Limb (tissue), 2 donors: ENCODE results near the gene CTSK.
"Not testable (repeated sequence)": the region's sequence is repeated elsewhere in the genome, so short reads cannot be mapped to it uniquely, and the experiment has no call there.

ENCODE experiments used
- DNase-seq, 2 donors: peaks; one replicate each; pipeline ENCODE4 v3.0.0-alpha.2; 2016; ENCODE audit errors: extremely low spot score in 2 of 2

The CTSK gene

DNA sequence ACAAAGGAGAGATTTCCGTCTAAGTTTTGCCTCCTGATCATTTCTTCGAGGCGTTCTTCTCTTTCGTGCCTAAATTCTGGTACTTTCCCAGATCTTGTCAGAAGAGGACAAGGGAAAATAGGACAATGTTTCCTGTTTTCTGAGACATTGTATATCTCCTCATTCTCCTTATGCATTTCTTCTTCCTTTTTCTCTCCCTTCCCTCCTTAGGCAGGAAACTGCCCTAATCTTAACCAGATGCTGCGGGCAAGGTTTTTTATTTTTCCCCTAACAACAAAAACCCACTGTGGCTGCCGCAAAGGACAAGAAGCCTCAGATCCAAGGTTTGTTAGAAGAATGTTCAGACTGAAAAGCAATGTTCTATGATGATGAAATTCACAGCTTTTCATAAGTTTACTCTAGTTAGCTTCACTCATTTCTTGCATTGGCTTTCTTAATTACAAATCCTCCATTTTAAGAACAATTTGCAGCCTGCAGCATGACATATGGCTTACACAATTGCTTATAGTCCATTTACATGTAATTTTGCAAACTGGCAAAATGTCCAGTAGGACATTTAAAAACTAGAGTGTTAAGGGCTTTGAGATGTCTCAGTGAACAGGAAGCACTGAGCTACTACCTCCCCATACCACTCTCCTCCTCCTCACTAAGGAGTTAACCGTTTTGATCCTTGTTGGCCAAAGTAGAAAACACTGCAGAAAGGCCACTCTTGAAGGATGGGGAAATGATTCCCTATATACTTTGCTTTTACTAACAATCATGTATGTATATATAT, 624 bp downstream of the CTSK start:
- peak in 1 of 2 donors; percentile 3 for DNase-seq

DNA sequence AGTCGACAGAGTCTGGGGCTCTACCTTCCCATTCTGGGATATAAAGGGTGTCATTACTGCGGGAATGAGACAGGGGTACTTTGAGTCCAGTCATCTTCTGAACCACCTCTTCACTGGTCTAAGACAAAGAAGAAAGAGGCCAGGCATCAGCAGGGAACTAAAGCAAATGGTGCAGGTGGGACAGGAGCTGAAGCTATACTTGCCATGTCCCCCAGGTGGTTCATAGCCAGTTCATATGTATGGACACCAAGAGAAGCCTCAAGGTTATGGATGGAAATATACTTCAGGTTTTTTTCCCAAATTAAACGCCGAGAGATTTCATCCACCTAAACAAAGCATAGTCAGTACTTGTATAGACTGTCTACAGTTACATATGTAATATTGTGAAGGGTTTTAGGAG, 2.2 kb downstream of the CTSK start:
- no peak for DNase-seq

DNA sequence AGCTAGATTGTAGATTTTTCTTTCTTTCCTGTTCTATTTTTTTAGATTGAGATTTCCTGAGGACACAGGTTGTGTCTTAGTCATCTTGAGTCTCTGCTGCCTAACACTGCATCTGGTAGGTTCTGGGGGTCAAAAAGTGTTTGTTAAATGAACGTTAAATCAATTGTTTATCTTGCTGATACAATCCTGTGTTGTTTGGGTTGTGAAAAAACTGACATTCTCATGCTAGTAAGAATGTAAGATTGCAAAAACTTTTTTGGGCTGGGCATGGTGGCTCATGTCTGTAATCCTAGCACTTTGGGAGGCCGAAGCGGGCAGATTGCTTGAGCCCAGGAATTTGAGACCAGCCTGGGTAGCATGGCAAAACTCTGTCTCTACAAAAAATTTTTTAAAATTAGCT, 3.4 kb downstream of the CTSK start:
- no peak for DNase-seq

DNA sequence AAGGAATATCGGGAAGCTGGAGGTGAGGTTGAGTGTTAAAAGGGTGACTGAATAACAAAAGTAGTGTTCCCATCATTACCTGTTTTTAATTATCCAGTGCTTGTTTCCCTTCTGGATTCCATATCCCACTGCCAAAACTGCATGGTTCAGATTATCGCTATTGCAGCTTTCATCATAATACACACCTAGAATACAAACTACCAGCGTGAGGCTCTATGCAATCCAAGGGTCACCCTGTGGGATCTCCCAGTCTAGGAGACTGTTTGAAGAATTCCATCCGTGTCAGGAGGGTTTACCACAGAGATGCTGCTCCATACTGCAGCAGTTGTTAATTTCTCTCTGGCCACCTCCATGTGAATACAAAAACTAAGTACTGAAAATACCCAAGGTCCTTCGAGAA, 9.0 kb downstream of the CTSK start:
- DNase-seq, result no peak

DNA sequence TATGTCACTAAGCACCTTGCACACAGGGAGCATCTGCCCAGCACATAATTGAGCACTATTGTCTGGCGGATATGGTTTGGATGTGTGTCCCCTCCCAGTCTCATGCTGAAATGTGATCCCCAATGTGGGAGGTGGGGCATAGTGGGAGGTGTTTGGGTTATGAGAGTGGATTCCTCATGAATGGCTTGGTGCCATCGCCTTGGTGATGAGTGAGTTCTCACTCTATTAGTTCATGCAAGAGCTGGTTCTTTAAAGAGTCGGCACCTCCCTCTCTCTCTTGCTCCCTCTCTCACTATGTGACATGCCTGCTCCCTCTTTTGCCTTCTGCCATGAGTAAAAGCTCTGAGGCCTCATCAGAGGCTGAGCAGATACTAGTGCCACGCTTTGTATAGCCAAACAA, 9.5 kb downstream of the CTSK start:
- DNase-seq, result no peak

DNA sequence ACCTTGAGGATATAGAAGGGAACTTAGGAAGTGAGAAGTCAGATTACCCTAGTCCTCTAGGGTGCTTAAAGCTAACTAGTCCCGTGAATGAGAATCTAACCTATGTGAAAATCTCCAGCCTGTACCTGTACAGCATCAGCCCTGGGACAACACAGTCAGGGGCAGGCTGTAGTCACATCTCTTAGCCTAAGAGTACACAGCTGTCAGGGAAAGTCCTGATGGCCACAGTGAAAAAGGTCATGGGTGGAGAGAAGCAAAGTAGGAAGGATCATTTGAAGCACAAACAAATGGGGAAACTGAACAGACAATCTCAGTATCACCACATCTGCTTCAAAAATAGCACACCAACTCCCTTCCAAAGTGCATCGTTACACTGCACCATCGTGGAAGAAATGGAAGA, 11.7 kb downstream of the CTSK start:
- DNase-seq, result no peak

DNA sequence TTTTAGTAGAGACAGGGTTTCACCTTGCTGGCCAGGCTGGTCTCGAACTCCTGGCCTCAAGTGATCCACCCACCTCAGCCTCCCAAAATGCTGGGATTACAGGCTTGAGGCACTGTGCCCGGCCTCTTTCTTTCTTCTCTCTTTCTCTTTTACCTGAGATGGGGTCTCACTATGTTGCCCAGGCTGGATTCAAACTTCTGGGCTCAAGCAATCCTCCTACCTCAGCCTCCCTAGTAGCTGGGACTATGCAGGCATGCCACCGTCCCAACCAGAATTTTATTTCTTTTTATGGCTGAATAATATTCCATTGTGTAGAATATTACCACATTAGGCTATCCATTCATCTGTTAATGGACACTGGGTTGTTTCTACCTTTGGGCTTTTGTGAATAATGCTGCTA, 14.3 kb downstream of the CTSK start:
- not testable (repeated sequence) for DNase-seq

DNA sequence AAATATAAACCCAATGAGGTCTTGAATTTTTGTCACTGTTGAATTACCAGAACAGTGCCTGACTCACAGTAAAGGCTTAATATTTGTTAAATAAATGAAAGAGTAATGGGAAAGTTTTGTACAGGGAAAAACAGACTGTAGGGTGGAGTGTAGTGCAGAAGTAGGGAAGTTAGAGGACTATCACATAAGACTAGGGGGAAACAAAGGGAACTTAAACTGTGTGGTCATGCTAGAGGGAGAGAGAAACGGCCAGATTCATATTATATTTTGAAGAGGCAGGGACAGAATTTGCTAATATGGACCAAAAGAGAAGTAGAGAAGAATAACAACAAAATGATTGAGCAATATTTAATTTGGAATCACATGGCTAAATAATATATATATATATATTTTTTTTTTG, 14.8 kb downstream of the CTSK start:
- DNase-seq, result no peak

DNA sequence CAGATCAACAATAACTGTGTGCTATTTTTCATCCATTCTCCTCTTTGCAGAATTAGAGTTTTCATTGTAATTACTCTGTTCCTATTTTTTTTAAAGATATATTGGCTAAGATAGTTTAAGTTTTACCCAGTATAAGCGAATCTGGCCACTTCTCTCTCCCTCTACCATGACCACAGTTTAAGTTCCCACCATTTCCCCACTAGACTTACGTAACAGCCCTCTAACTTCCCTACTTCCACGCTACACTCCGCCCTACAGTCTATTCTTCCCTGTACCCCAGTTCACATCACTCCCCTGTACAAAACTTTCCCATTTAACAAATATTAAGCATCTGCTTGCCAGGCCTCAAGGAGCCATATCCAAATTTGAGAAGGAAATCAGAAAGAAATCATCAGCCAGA, 16.5 kb downstream of the CTSK start:
- DNase-seq, result no peak

DNA sequence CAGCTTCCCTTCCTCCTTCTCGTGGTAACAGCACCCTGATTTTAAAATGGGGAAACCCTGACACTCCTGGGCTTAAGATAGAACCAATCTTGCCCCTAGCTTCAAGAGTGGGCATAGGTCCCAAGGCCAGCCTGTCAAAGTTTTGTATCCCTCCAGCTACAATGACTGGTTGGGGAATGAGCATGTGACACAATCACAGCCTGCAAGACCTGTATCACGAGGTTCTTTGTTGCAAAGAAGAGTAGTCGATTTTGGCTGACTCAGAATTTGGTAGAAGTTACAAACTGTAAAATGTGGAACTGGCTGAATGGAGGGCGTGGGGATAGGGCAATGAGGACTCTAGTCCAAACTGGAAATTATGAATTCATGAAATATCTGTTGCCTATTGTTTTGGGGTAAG, 18.7 kb downstream of the CTSK start:
- DNase-seq, result no peak

DNA sequence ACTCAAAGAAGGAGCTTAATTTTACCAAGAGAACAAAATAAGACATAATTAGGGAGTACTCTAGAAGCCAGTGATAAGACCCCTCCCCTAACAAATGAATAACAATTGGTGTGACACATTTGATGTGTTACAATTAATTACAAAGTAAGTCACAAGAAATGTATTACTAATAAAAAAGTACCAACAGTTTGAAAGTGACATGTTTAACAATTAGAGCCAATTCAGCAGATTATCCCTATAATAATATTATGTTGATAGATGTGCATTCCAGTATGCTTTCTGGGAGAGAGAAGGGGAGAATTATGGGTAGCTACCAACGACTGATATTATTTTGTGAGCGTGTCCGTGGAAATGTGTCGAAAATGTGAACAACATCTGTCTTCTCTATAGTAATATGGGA, 19.1 kb downstream of the CTSK start:
- no peak for DNase-seq

DNA sequence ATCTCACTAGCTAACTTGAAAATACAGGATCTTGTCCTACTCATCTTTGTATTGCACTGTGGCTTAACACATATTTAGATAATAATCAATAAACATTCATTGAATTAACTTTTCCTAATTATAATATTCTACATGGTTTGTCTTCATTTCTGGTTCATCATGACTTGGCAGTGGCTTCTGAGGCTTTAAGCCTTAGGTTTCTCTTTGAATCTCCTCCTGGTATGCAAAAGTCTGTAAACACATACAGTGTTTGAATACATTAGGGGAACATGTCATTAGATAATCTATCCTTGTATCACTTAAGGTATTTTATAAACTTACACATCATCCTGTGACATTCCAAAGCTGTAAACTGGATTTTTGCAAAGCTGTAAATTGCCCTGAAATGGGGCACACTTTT, 20.6 kb downstream of the CTSK start:
- DNase-seq, result no peak

DNA sequence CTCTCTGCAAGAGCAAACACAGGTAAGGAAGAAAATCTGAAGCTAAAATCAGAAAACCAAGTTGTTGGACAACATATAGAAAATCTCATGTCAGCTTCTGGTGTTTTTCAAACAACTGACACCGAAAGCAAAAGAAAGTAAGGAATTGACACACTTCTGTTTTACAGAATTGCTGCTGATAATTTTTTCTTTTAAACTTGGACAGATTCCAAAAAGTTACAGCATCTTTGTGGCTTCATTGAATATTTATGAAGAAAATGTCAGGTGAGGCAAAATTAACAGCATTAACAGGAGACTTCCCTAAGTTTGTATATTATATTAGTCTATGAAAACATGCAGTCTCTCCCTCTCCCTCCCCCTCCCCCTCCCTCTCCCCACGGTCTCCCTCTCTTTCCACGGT, 27.6 kb downstream of the CTSK start:
- DNase-seq, result no peak

DNA sequence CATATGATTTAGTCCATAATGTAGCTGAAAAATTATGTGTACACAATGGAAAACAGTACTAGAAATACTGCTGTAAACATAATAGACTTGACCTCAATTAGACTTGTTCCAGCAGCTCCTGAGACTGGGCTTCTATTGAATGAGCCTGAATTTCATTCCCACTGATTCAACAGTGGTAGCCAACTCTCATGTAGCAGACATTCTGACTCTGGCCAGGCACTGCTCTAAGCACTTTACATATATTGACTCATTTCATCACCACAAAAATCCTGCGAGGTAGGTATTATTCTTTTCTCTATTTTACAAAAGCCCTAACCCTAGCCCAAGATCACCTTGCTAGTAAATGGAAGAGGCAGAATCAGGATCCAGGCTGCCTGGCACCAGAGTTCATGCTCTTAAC, 29.7 kb downstream of the CTSK start:
- no peak for DNase-seq

DNA sequence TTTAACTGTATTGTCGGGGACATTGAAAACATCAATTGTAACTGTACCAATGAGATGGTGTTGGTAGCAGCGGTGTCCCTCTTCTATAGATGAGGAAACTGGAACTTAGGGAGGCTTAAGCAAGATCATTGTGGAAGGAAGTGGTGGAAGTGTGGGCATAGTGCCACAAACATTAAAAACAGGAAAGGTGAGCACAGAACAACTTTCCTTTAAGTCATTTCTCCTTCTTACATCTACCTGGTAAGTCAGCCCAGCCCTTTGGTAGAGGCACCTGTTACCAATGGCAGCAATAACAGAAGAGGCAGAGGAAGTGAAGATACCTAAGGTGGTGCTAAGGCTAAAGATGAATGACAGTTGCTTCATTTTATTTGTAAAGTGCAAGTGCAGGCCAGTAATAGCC, 30.5 kb downstream of the CTSK start:
- DNase-seq, result no peak

DNA sequence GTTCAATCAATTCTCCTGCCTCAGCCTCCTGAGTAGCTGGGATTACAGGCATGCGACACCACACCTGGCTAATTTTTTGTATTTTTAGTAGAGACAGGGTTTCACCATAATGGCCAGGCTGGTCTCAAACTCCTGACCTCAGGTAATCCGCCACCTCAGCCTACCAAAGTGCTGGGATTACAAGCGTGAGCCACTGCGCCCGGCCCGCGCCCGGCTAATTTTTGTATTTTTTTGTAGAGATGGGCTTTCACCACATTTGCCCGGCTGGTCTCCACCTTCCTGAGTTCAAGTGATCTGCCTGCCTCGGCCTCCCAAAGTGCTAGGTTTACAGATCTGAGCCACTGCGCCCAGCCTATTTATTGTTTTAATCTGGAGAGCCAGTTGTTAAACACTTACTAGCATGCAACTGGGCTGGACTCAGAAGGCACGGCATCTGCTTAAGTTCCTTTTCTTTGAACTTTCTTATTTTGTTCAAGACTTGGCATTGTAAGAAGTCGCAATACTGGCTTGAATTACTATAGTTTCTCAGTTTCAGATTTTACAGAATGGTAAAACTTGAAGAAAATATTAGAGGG, 32.0 kb downstream of the CTSK start:
- not testable (repeated sequence) for DNase-seq

DNA sequence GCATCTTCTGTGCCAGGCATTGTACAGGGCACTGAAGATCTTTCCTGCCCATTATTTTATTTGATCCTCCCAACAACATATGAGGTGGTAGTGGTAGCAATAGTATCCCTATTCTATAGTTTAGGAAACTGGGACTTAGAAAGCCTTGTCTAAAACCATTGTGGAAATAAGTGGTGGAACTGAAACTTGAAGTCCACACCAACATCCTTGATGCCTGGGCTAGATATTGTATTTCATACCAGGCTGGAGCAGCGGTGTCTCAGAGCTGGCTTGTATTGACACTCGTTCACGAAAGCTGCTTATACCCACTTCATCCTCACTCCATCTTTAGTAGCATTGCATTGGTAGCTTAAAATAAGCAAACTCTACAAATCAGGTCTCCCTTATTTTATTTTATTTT, 32.8 kb downstream of the CTSK start:
- DNase-seq, result no peak

DNA sequence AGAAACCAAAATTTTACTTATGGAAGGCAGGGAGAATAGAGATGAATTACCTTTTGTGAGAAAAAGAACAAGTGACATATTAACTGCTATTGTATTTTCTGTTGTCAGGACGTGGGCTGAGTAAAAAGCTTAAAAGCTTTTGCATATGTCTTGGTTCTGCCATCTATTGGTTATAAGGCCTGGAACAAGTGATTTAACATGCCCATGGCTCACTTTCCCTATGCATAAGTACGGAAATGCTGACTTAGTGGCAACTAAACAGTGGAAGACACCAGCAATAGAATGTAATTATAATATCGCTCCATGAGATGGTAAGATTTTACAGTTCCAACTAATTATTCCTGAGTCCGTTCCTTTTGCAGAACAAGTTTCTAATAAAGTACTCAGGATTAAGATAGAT, 35.7 kb downstream of the CTSK start:
- DNase-seq, result no peak

DNA sequence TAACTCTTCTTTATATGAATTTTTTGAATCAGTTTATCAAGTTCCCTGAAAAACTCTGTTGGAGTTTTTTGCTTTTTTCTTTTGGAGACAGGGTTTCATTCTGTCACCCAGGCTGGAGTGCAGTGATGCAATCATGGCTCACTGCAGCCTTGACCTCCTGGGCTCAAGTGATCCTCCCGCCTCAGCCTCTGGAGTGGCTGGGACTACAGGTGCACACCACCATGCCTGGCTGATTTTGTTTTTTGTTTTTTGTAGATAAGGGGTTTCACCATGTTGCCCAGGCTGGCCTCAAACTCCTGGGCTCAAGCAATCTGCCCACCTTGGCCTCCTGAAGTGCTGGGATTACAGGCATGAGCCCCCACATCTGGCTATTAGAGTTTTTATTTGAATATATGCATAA, 40.4 kb downstream of the CTSK start:
- not testable (repeated sequence) for DNase-seq

DNA sequence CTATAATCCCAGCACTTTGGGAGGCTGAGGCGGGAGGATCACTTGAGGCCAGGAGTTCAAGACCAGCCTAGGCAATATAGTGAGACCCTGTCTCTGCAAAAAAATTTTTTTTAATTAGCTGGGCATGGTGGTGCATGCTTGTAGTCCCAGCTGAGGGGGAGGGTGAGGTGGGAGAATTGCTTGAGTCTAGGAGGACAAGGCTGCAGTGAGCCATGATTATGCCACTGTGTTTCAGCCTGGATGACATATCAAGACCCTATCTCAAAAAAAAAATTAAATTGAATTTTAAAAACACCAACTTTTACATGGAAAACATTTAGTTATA, 42.1 kb downstream of the CTSK start:
- DNase-seq, result not testable (repeated sequence)

DNA sequence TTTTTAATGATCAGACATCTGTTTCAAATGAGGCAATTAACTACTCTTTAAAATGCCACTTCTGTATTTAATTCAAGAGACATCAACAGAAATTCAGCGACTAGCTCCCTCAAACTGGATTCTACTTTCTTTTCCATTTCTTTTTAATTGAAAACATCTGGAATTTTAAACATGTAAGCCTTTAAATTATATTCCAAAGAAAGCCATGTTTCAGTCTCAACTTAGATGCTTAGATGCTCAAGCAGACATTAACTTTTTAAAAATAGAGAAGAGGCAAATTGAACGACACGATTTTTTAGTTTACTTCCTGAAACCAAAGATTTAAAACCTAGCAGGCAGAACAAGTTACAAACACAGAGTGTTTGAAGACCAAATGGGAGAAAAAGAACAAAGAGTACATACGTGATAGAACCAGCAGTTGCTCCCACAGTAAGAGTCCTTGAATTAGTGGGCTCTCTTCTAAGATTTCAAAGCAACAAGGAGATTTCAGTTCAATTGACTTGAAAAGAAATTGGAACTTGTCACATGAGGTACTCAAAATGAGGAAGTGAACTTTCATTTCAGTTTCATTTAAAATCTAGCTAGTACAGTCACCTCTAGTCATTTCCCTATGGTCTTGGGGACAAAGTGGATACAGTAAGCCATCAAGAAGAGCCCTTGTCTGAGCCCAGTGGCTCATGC, 42.6 kb downstream of the CTSK start, which contains the start of gene CTSS:
TSS of gene CTSS (minus strand) at position 483 of the 681 bp plus-strand sequence. CDS start 1,015 bp downstream, outside the sequence.
- DNase-seq, result peak in 1 of 2 donors; percentile 34

DNA sequence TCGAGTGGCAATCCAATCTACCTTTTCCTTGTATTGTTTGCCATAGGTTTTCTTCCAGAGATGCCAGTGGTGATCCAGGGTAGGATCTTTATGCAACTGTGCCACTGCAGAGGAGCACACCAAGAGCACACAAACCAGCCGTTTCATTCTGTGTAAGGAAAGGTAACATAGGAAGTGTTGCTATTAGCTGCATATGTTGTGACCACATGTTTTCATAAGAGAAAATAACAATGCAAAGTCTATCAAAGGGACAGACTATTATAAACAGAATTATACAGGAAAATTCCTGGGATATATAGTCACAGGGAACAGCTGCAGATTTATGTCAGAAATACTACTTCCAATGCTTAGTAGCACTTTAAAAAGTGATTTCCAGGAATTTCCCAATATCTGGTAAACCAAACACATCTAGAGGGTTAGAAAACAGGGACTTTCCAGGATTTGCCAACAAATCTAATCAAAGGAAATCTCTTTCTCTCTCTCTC, 43.4 kb downstream of the CTSK start:
- DNase-seq, result peak in 1 of 2 donors; percentile 41

DNA sequence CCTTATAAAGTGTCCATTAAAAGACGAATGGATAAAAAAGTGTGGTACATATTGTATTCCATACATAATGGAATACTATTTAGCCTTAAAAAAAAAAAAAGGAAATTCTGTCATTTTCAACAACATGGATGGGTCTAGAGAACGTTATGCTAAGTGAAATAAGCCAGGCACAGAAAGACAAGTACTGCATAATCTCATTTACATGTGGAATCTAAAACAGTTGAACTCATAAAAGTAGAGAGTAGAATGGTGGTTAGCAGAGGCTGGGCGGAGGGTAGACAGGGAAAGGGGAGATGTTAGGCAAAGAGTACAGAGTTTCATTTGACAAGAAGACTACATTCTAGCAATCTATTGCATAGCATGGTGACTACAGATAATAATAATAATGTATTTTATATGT, 45.0 kb downstream of the CTSK start:
- DNase-seq, result no peak
